IPS-18c (cell line): ENCODE data around the gene MINDY4B.

Experiments
- H3K4me3 ChIP-seq: 2 replicates; pipeline ENCODE4 v1.7.0; 2013; ENCODE audit warnings: low read depth, mild to moderate bottlenecking, low read length, moderate library complexity; ENCODE audit not compliant: insufficient read depth
- H3K9me3 ChIP-seq: one replicate; pipeline ENCODE4 v1.6.1; 2013; ENCODE audit warnings: mild to moderate bottlenecking, low read length, moderate library complexity; ENCODE audit not compliant: control insufficient read depth, insufficient read depth

MINDY4B gene

GRCh38 chr3:150906461-150906860 is 1.2 kb upstream of the MINDY4B start:
- Histone ChIP-seq H3K4me3 (no peak overlapping the region), H3K9me3 (peaks cover under 1% of the 10 kb centered on the region)

- no peak overlapping the region for H3K4me3 ChIP-seq
- H3K9me3 ChIP-seq = no peaks in the 10 kb centered on the region
These were observed 507 bp upstream of the MINDY4B start for GRCh38 chr3:150905746-150906145.

GRCh38 chr3:150902988-150903387 is 2.3 kb downstream of the MINDY4B start:
- no peak overlapping the region for H3K4me3 ChIP-seq

GRCh38 chr3:150901793-150902192 is 3.4 kb downstream of the MINDY4B start:
- H3K9me3 ChIP-seq = peaks cover 2% of the 10 kb centered on the region
- no peak overlapping the region for H3K4me3 ChIP-seq

More at GRCh38 chr3:150902988-150903387, 2.3 kb downstream of the MINDY4B start:
- H3K9me3 ChIP-seq = peaks cover 2% of the 10 kb centered on the region

GRCh38 chr3:150899141-150899540 is 6.1 kb downstream of the MINDY4B start:
- Histone ChIP-seq H3K9me3 (peaks cover 2% of the 10 kb centered on the region), H3K4me3 (no peak overlapping the region)

- H3K9me3 ChIP-seq = peaks cover 2% of the 10 kb centered on the region
- H3K4me3 ChIP-seq = no peak overlapping the region
These were observed 7.0 kb downstream of the MINDY4B start for GRCh38 chr3:150898046-150898754.

- peaks cover 2% of the 10 kb centered on the region for H3K9me3 ChIP-seq
- no peak overlapping the region for H3K4me3 ChIP-seq
These were observed 7.6 kb downstream of the MINDY4B start for GRCh38 chr3:150897592-150897991.

- H3K4me3 ChIP-seq = no peak overlapping the region
- no peaks in the 10 kb centered on the region for H3K9me3 ChIP-seq
These were observed 14.4 kb downstream of the MINDY4B start for GRCh38 chr3:150890831-150891230.

- H3K9me3 ChIP-seq = no peaks in the 10 kb centered on the region
These were observed 14.9 kb downstream of the MINDY4B start for GRCh38 chr3:150890295-150890694.

GRCh38 chr3:150889106-150889505 is 16.1 kb downstream of the MINDY4B start:
- H3K9me3 ChIP-seq = no peaks in the 10 kb centered on the region
- H3K4me3 ChIP-seq = no peak overlapping the region

More at GRCh38 chr3:150890295-150890694, 14.9 kb downstream of the MINDY4B start:
- H3K4me3 ChIP-seq = no peak overlapping the region

GRCh38 chr3:150887031-150887430 is 18.2 kb downstream of the MINDY4B start:
- H3K9me3 ChIP-seq = no peaks in the 10 kb centered on the region

GRCh38 chr3:150885535-150885934 is 19.7 kb downstream of the MINDY4B start:
- Histone ChIP-seq H3K4me3 (no peak overlapping the region), H3K9me3 (no peaks in the 10 kb centered on the region)

More at GRCh38 chr3:150887031-150887430, 18.2 kb downstream of the MINDY4B start:
- no peak overlapping the region for H3K4me3 ChIP-seq

GRCh38 chr3:150878996-150879575 is 26.2 kb downstream of the MINDY4B start:
- Histone ChIP-seq H3K9me3 (no peaks in the 10 kb centered on the region), H3K4me3 (no peak overlapping the region)

GRCh38 chr3:150878290-150878689 is 26.9 kb downstream of the MINDY4B start:
- no peak overlapping the region for H3K4me3 ChIP-seq
- H3K9me3 ChIP-seq = no peaks in the 10 kb centered on the region

GRCh38 chr3:150877303-150877702 is 27.9 kb downstream of the MINDY4B start:
- Histone ChIP-seq H3K4me3 (no peak overlapping the region), H3K9me3 (no peaks in the 10 kb centered on the region)

- Histone ChIP-seq H3K9me3 (no peaks in the 10 kb centered on the region), H3K4me3 (no peak overlapping the region)
These were observed 28.5 kb downstream of the MINDY4B start for GRCh38 chr3:150876611-150877265.

GRCh38 chr3:150875548-150875947 is 29.7 kb downstream of the MINDY4B start:
- H3K9me3 ChIP-seq = no peaks in the 10 kb centered on the region
- H3K4me3 ChIP-seq = no peak overlapping the region

GRCh38 chr3:150874666-150875219 is 30.5 kb downstream of the MINDY4B start:
- Histone ChIP-seq H3K4me3 (no peak overlapping the region), H3K9me3 (no peaks in the 10 kb centered on the region)
